Smooth muscle cell of the brain vasculature (primary cell): ENCODE measurements around the gene OSBPL1A.

Experiments used
- DNase-seq: peaks from one replicate; pipeline ENCODE4 v3.0.0-alpha.2; 2012; ENCODE audit warnings: low read depth, low spot score

The OSBPL1A gene

GRCh38 chr18:24267878-24268277 lies 129.7 kb downstream of the OSBPL1A start:
- no peak for DNase-seq

DNA sequence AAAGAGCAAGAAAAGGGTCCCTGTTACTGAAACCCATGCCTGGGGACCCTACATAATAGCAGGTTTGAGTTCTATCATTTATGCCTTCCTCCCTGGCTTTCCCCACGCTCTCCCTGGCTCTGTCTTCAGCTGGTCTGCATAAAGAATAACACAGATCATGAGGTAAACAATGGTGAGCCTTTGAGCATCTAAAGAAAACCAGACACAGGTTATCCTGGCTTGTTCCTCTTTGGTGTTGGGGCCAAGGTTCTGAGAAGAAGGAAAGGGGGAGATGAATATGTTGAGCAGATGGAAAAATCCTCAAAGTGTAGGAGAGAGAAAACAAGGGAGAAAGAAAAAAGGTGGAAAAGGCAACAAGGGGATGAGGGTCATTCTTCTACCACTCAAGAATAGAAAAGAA lies 131.5 kb downstream of the OSBPL1A start:
- no peak for DNase-seq

- DNase-seq: no peak
Observed at GRCh38 chr18:24265502-24266064, 132.0 kb downstream of the OSBPL1A start.

DNA sequence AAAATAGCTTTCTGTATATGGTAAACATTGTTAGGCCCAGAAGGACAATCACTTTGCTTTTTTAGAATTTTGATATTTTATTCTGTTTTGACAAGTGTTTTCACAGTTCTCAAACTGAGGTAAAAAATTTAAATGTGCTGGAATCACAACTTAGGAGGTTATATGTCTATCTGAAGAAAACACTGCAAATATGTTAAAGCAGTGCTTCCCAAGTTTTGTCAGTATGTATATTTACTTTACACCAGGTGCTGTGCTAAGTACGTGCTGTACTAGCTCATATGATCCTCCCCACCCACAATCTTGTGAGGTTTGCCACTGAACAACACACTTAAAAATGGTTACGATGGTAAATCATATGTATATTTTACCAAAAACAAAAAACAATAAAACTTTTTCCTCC lies 134.6 kb downstream of the OSBPL1A start:
- DNase-seq: no peak

- no peak for DNase-seq
Observed at GRCh38 chr18:24262087-24262486, 135.5 kb downstream of the OSBPL1A start.

DNA sequence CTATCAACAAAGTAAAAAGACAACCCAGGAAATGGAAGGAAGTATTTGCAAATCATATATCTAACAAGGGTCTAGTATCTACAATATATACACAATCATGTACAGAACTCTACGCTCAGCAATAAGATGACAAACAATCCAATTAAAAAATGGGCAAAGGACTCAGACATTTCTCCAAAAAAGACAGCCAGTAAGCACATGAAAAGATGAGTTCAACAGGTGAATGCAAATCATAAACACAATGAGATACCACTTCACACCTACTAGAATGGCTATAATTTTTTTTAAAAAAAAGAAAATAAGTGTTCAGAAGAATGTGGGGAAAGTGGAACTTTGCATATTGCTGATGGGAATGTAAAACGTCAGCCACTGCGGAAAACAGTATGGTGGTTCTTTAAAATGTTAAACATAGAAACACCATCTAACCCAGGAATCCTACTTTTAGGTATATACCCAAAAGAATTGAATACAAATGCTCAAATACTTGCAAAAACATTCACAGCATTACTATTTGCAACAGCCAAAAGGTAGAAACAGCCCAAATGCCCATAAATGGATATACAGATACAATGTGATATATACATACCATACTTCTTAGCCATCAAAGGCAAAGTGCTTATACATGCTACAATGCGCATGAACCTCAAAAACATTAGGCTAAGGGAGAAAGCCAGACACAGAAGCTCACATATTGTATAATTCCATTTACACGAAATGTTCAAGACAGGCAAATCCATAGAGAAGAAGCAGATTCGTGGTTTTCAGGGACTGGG lies 137.6 kb downstream of the OSBPL1A start:
- DNase-seq: no peak

DNA sequence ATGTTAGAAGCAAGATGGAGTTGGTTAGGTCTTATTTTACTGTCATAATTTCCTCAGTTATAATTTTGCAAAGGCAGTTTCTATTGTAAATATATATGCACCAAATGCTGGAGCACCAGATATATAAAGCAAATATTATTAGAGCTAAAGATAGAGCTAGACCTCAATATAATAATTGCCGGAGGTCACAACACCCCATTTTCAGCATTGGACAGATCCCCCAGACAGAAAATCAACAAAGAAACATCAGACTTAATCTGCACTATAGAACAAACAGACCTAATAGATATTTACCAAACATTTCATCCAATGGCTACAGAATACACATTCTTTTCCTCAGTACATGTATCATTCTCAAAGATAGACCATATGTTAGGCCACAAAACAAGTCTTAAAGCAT lies 143.6 kb downstream of the OSBPL1A start:
- DNase-seq: no peak

DNA sequence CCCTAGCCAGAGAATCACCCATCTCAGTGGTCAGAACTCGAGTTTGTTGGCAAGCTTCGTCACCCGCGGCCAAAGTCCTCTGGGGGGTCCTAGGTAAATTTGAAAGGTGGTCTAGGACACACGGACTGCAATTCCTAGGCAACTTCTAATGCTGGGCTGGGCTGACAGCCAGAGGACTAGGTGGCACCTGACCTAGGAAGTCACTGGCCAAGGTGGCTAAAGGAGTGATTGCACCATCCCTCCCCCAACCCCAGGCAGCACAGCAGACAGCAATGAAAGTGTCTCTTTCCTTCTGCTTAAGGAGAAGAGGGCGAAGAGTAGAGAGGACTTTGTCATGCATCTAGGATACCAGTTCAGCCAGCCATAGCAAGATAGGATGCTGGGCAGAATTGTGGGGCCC lies 147.9 kb downstream of the OSBPL1A start:
- no peak for DNase-seq

DNA sequence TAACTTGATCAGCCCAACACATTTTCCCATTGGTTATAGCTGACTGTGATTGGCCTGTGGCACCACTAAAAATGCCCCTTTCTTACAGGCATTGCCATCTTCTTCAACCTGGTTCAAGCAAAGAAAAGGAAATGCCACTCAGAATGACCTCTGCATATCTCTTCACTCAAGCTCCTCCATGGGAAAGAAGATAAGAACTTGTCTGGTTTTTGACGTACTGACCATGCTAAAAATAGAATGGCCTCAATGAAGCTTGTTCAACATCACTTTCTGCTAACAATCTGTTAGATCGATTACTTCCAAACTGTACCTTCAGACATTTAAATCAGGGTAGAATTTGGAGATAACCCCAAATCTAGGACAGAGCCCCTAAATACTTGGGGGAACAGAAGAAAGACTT lies 149.3 kb downstream of the OSBPL1A start:
- no peak for DNase-seq

GRCh38 chr18:24246143-24246542 lies 151.5 kb downstream of the OSBPL1A start:
- DNase-seq: no peak

DNA sequence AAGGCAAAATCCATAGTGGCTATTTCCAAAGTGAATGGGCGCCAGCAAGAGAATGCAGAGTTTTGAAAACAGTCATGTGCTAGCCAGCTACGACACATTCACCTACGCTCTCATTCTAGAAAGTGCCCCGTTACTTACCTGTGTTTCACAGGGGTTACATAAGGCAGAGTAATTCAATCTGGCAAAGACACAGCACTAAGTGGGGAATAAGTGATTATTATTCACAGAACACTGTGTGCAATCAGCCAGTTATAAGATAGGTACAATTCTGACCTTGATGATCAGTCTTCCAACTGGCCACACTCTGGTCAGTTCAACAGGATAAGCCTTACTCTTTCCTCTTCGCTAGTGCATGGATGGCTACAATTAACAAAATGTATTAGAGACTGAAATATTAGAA lies 152.9 kb downstream of the OSBPL1A start:
- DNase-seq: no peak

DNA sequence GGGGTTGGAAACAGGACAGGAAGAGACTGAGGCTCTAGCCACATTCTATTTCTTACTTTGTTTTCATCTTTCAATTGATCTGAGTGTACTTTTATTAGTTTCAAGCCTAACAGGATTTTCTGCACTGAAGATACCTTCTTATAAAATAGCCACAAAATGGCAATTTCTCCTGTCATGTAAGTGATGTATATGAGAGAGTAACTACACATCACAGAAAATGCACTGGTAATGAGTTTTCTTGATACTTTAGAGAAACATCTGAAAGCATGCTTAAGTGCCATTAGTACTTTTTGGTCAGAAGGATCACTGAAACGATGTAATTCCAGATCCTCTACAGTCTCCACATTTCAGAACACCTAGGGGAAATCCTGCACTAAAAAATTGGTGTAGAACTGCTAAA lies 153.9 kb downstream of the OSBPL1A start:
- DNase-seq: no peak

DNA sequence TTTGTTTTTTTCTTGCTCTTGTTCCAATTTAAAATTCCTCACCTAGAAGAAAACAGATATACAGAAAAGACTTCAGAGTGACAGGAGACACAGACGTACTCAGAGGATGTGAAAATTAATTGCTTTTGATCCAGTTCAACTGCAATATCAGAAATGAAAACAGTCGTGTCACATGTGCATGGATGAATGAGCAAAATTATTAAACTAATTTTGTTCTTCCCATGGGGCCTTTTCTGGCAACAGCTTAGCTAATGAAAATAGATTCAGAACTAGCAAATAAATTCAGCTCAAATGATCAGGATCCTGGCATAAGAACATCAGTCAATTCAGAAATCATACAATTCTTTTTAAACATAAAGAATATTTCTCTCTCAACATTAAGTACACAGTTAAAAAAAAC lies 158.3 kb downstream of the OSBPL1A start:
- DNase-seq: no peak

DNA sequence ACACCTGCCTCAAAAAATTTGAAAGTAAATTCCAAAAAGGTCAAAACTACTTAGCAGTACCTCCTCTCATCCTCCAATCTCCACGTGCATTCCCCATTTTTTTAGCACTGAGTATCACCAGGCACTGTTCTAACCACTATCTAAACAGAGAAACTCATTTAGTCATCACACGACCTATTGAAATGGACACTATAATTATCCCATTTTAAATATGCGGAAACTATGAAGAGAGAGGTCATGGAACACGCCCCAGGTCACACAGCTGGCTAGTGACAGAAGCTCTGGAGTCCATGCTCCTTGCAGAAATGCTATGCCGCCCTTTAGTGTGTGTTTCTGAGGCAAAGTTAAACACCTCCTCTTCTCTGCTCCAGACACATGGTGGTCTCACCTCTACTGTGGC lies 159.2 kb downstream of the OSBPL1A start:
- no peak for DNase-seq

GRCh38 chr18:24234850-24235418 lies 162.7 kb downstream of the OSBPL1A start:
- DNase-seq: no peak

DNA sequence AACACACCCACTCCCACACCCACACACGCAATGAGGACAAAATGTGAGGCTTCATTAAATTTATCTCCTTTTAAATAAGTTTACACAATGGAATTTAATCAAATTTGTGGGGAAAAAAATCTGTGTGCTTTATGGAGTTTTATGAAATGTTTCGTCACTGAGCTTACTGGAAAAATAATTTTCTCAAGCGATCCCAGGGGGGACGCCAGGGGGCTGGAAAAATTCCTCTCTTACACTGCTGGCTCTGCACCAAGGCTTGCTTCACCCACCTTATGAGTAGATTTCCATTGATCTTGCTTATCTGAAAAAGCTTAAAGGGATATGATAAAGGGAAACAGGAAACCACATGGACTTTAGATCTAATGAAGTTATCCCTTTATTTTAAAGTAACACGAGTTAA lies 163.3 kb downstream of the OSBPL1A start:
- DNase-seq: no peak

DNA sequence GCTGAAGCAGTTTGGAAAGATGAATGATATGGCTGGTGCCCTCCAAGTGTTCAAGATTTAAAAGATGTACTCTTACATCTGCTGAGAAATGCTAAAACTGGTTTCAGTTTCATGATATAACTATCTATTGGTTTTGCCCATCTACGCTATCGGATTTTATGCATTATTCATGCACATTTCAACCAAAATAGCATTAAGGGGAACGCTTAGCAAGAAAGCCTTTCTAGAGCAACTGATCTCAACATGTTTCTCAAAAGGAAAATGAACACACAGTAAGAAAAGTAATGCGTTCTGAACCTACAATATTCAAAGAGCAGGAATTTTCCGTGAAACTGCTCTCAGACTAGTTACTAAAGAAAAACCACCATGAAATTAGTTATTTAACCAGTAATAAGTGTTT lies 164.8 kb downstream of the OSBPL1A start:
- DNase-seq: no peak

GRCh38 chr18:24231773-24232735 lies 165.6 kb downstream of the OSBPL1A start:
- no peak for DNase-seq

- DNase-seq: no peak
Observed at GRCh38 chr18:24230766-24231165, 166.9 kb downstream of the OSBPL1A start.

- no peak for DNase-seq
Observed at GRCh38 chr18:24228667-24229041, 169.0 kb downstream of the OSBPL1A start.

DNA sequence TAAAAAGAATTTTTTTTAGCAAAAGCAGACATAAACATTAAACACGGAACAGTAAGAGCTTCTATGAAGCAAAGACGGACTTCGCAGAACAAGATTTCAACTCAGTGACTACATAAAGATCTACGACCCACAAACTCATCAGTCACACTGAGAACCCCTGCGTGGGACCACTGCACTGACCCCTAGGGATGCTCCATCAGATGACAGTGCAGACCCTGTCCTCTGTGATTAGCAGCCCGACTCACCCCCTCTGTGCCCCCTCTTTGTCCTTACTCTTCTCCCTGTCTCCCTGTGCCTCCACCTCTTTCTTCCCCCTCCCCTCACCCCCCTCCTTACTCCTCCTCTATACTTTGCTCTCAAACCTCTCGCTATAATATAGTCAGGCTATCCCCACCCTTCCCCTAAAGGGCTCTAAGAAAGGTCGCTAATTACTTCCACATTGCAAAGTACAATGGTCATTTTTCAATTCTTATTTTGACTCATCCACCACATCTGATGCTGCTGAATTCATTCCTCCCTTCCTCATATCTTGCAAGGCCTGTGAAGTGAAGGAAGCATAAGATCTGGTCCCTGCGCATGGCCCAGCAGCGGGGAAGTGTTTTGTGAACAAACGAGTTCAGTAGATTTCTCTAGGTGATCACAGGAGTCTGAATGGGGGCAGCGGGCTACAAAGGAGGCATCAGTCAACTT lies 169.5 kb downstream of the OSBPL1A start:
- no peak for DNase-seq

DNA sequence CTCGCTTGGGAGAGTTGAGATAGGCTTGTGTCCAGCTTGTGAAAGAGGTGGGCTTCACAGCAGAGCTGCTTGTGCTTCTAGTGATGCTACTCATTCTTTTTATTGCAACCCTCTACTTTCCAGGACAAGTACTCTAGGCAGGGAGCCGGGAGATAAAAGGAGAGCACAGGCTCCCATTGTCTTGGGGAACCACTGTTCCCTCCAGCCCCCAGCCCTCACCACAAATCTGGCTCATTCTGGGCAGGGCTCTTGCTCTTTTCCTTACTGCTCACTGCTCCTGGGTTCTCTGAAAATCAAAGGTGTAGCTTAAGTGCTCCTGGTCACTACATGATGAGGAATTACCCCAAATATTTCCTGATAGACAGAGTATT lies 177.3 kb downstream of the OSBPL1A start:
- no peak for DNase-seq
